Measurements from ENCODE around the gene MMP23B.

Gene MMP23B

GRCh38 chr1:1618396-1619068 lies 13.4 kb upstream of the MMP23B start:
- Histone ChIP-seq H3K4me3 (no peak overlapping the region), H3K27me3 (no peaks in the 10 kb centered on the region), H3K36me3 (peaks cover 0 to 54% (median 4%) of the 10 kb centered on the region in 3 donors), H3K4me1 (peaks cover 5 to 35% (median 28%) of the 10 kb centered on the region in 4 donors), H3K9me3 (no peaks in the 10 kb centered on the region), H3K27ac (no peak overlapping the region)
- TF ChIP-seq CTCF (IDR thresholded peaks at IDR 0.05): no peak
- intact Hi-C loops (cut with DNase I; ENCODE audit: low total_unique reads): no loop called here
- DNase-seq: no peak

- no peak overlapping the region for H3K27ac ChIP-seq
- peaks cover 0 to 68% (median 8%) of the 10 kb centered on the region in 3 donors for H3K36me3 ChIP-seq
- no peak for DNase-seq
- intact Hi-C loops (cut with DNase I; ENCODE audit: low total_unique reads): no loop called here
- H3K4me3 ChIP-seq: no peak overlapping the region
- peaks cover 0 to 21% (median 15%) of the 10 kb centered on the region in 4 donors for H3K4me1 ChIP-seq
- no peaks in the 10 kb centered on the region for H3K27me3 ChIP-seq
- no peak for TF ChIP-seq CTCF (IDR thresholded peaks at IDR 0.05)
- H3K9me3 ChIP-seq: no peaks in the 10 kb centered on the region
Observed at GRCh38 chr1:1619917-1620361, 12.0 kb upstream of the MMP23B start.

GRCh38 chr1:1620433-1621139 lies 11.4 kb upstream of the MMP23B start:
- H3K4me1 ChIP-seq: peaks cover 0 to 20% (median 15%) of the 10 kb centered on the region in 4 donors

DNA sequence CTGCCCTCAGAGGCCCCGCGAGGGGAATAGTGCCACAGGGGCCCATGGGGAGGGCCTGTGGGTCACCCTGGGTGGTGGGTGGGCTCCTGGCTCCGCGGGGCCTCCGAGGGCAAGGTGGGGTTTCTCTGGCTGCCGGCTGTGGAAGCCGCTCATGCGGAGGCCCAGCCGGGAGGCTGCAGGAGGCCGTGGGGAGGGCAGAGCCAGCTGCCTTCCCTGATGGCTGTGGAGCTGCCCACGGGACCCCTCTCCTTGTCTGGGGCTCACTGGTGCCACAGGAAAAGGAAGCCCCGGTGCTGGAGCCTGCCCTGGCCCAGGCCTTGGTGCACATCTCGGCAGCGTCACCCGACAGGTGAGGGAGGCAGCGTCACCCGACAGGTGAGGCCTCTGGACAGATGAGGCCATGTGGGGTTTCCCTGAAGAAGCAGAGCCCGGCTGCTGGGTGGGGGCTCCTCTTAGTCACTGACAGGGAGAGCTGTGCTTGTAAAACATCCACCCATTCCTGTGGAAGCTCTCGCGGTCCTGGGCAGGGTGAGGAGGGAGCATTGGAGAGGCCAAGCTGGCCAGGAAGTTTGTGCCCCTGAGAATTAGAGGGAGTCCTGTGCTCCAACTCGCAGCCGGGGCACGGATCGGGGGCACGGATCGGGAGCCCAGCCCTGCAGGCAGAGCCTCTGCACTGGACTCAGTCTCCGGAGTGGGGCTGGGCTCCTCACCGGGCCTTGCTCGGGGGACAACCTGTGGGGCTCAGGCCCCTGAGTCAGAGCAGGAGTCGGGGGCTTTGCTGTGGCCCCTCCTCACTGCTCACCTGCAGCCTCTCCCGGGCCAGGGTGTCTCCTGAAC lies 10.6 kb upstream of the MMP23B start:
- Histone ChIP-seq H3K36me3 (peaks cover 0 to 82% (median 8%) of the 10 kb centered on the region in 3 donors), H3K27me3 (no peaks in the 10 kb centered on the region), H3K4me3 (no peak overlapping the region), H3K27ac (no peak overlapping the region), H3K4me1 (peaks cover 0 to 16% (median 13%) of the 10 kb centered on the region in 4 donors), H3K9me3 (no peaks in the 10 kb centered on the region)
- no peak for DNase-seq
- intact Hi-C loops (cut with DNase I; ENCODE audit: low total_unique reads): no loop called here
- TF ChIP-seq CTCF (IDR thresholded peaks at IDR 0.05): no peak

More at GRCh38 chr1:1620433-1621139, 11.4 kb upstream of the MMP23B start:
- Histone ChIP-seq H3K27ac (no peak overlapping the region), H3K4me3 (no peak overlapping the region), H3K9me3 (no peaks in the 10 kb centered on the region), H3K27me3 (no peaks in the 10 kb centered on the region), H3K36me3 (peaks cover 0 to 74% (median 8%) of the 10 kb centered on the region in 3 donors)
- TF ChIP-seq CTCF (IDR thresholded peaks at IDR 0.05): no peak
- intact Hi-C loops (cut with DNase I; ENCODE audit: low total_unique reads): no loop called here
- no peak for DNase-seq

DNA sequence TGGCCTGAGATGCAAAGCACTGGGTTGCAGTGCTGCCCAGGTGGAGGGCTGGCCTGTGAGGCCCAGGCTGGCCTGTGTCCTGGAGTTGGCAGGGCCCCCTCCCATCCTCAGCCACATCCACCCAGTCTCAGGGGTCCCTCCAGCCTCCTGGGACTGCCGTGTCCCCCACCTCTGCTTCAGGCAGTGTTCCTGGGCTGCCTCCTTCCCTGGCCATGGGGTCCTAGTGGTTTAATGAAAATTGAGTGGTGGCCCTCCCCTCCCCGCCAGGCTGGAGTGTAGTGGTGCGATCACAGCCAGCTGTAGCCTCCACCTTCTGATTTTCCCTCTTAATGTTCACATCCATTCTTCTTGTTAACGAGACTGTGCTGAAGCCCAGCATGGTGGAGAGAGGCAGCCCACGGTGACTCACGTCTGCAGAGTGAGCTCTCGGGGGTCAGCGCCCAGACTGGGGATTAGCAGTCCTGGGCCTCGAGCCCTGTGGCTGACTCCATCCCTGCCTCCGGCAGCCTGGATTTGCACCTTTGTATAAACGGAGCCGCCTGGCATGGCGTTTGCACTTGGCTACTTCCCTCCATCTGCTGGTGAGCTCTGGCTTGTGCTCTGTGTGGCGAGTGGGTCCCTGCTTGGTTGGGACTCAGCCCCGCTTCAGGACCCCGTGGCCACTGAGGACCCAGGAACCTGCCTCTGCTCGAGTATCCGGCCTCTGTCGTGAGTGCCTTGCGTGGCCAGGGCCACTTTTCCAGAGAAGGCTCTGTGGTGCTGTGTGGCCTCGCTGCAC lies 9.8 kb upstream of the MMP23B start:
- no peak for DNase-seq
- intact Hi-C loops (cut with DNase I; ENCODE audit: low total_unique reads): no loop called here
- no peak for TF ChIP-seq CTCF (IDR thresholded peaks at IDR 0.05)
- no peaks in the 10 kb centered on the region for H3K9me3 ChIP-seq
- no peaks in the 10 kb centered on the region for H3K27me3 ChIP-seq
- peaks cover 0 to 90% (median 16%) of the 10 kb centered on the region in 3 donors for H3K36me3 ChIP-seq
- H3K4me1 ChIP-seq: peaks cover 0 to 8% (median 5%) of the 10 kb centered on the region in 4 donors
- H3K27ac ChIP-seq: no peak overlapping the region
- H3K4me3 ChIP-seq: no peak overlapping the region

Measured in tibial artery (tissue), 4 donors.